SIG-M5 (cell line): Measurements from ENCODE around the gene PITPNC1.
"Not testable (repeated sequence)": the region's sequence is repeated elsewhere in the genome, so short reads cannot be mapped to it uniquely, and the experiment has no call there.

Source experiments
- DNase-seq: peaks from one replicate; lab custom pipeline; 2025; lab: John Stamatoyannopoulos, UW

Gene PITPNC1

GRCh38 chr17:67515490-67516083, 138.5 kb downstream of the PITPNC1 start:
- DNase-seq = no peak

DNA sequence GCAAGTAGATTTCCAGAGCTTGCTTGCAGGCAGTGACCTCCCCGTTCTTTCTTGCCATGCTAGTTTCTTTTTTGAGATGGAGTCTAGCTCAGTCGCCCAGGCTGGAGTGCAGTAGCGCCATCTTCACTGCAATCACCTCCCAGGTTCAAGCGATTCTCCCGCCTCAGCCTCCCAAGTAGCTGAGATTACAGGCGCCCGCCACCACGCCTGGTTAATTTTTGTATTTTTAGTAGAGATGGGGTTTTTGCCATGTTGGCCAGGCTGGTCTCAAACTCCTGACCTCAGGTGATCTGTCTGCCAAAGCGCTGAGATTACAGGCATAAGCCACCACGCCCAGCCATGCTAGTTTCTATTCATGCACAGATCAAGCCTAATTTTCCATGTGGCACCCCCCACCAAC, 139.5 kb downstream of the PITPNC1 start:
- DNase-seq = not testable (repeated sequence)

DNA sequence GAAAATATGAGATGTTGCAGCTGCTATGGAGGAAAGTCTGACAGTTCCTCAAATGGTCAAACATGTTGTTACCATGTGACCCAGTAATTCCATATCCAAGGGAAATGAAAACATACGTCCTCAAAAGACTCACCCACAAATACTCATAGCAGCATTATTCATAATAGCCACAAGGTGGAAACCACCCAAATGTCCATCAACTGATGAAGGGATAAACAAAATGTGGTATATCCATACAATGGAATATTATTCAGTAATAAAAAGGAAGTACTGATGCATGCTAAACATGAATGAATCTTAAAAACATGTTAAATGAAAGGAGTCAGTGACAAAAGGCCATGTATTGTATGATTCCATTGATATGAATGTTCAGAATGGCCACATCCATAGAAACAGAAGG, 140.2 kb downstream of the PITPNC1 start:
- no peak for DNase-seq

DNA sequence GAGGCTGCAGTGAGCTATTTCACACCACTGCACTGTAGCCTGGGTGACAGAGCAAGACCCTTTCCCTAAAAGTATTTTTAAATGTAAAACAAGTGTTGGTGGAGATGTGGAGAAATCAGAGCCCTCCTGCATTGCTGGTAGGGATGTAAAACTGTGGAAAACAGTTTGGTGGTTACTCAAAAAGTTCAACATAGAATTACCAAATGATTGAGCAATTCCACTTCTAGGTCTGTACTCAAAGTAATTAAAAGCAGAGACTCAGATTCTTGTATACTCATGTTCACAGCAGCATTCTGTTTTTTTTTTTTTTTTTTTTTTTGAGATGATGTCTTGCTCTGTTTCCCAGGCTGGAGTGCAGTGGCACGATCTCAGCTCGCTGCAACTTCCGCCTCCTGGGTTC, 141.8 kb downstream of the PITPNC1 start:
- no peak for DNase-seq

DNA sequence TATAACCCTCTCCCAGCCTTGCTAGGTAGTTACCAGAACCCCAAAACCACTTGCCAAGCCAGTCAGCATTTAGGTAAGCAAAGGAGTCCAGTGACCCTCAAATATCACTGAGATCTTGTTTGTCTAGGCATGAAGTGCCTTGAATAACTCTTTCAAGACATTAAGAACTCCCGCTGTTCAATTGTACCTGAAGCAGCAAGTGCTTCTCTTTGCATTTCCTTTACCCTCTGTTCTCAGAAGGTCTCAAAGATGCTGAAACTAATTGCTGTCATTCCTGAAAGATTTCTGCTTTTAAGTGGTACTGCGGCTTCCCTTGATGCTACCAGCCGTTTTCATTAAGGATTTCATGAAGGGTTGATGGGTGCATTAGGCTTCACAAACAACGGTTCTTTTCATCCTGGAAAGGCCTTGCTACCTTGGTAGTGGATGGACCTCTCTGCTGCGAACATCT, 142.7 kb downstream of the PITPNC1 start:
- DNase-seq = no peak

DNA sequence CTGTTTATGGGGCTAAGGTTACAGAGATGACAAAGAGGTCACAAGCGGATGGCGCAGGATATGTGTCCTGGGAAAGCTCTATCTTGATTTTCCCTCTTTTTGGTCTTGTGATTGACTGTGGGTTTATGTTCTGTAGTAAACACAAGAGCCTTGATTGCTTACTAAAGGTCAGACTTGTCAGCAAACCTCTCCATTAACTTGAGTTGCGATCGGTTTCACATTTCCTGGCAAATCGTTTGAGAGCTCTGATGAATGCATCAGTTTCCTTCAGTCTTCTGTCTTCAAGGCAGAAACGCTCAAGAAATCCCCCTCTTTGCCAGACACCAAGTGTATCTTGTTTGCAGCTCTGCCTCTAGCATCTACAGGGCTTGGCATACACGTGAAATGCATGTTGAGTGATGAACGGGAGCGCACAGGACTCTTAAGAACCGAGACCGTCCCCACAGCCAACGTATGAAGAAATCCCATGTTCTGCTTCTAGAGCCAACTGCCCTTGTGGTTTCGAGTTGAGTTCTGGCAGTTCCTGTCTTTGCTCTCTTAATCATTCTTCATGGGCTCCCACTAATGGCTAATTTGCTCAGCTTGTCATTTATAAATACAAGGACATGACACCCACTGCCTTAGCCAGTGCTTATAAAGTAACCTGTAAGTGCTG, 143.3 kb downstream of the PITPNC1 start:
- DNase-seq = peak; percentile 44

DNA sequence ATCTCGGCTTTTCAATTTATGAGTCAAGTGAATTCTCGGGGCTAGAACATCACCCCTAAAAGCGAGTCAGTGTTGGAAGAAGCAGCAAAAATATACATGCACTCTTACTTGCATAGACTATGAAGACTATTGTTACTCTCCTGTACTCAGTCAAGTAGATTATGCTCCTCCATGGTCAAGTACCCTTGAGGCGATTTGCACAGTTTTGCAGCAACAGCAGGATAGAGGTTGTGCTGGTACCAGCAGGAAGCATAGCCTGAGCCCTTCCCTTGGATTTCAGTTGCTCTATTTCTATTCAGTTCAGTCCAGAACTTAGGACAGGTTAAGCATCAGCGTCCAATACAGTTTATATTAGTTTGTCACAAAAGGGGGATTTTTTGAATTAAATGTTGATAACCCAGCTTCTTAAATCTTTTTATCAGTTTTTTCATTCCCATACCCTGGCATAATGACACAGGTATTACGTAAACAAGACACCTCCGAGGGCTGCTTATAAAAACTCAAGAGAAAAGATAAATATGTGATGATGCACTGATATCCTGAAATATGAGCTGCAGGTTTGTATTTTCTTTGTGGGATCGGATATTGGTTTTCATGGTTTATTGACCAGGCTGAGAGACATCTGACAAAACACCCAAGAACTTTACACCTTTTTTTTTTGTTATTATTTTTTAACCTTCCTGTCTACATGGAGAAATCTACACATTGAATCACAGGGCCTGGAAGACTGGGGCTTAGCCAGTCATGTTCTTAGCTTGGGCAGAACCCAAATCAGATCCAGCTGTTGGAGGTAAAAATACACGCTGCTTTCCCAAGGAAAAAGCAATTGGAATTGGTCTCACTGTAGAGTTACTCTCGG, 144.1 kb downstream of the PITPNC1 start:
- DNase-seq = no peak

- no peak for DNase-seq
These were observed 144.6 kb downstream of the PITPNC1 start for GRCh38 chr17:67521775-67522069.

DNA sequence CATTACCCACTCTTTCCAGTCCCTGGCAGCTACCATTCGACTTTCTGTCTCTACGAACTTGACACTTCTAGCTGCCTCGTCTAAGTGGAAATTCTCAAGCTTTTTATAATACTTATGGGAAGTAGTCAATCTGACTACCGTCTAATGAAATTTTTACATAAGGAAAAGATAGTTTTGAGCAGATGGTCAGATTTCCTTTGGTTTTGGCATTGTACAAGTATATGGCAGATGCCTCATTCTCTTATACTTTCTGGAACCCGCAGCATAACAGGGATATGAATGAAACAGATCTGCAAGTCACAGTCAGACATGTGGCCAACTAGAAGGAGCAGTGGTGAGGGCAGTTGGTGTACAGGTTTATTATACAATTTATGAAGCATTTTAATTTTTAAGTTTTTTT, 146.0 kb downstream of the PITPNC1 start:
- DNase-seq = no peak

- DNase-seq = no peak
These were observed 148.4 kb downstream of the PITPNC1 start for GRCh38 chr17:67525239-67526135.

DNA sequence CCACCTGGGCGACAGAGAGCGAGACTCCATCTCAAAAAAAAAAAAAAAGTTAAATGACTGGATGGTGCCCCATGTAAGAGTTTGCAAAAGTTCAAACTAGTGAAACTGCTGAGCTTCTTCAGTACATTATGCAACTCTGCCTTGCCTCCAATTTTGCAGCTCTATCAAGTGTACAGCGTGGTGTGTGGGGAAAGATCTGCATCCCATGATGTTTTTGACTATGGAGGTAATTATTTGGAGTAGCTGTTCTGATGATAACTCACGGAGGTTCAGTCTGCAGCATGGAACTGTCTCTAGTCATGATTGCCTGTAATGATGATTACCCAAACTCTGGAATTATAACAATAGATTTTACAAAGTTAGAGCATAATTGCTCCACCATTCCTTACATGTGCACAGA, 149.6 kb downstream of the PITPNC1 start:
- DNase-seq = no peak

DNA sequence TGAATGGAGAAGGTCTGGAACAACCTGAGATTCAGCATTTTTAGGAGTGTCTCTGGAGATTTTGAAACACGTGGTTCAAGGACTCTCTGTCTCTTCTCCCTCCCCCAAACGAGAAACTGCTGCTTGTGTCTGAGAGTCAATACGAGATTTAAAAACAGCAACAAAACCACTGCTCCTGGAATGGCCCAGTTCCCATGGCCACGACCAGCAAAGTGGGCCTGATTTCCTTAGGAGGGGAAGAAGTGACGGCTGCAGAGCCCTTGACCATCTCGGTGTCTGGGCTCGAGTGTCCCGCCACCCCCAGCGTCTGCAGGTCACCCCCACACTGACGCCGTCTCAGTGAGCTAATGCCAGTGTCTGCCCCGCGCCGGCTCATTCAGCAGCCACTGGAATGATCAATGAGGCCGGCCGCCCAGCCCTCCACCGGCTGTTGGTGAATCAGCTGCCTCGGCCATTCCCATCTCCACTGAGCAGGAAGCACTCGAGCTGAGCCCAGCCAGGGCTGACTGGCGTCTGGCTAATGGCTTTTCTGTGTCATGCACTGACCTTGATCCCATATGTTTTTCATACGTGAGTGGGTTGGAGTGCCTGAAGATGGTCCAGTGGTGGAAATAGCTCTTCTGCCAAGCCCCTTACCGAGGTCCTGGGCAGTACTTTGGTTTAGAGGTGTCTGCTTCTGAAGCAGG, 151.8 kb downstream of the PITPNC1 start:
- no peak for DNase-seq

- no peak for DNase-seq
These were observed 154.2 kb downstream of the PITPNC1 start for GRCh38 chr17:67531291-67531690.

DNA sequence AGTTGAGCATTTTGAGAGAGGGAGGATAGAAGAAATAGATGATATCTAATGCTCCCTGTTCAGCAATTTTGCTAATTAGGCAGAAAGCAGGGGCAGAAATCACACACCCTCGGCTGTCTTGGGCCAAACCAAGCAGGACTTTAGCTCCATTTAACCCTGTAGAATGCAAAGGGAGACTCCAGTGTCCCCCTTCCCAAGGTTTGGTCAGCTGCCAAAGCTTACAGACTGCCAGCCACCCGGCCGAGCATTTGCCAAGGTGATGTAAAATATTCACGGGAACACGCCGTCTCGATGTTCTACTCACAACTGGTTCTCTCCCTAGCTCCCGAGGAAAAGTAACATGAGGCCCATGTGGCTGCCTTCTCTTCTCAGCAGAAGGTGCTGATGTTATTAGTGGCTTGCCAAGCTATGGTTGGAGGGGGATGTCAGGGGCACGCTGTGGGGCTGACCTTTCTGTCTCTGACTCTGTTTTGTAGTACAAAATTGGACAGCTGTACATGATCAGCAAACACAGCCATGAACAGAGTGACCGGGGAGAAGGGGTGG, 155.3 kb downstream of the PITPNC1 start:
- no peak for DNase-seq

DNA sequence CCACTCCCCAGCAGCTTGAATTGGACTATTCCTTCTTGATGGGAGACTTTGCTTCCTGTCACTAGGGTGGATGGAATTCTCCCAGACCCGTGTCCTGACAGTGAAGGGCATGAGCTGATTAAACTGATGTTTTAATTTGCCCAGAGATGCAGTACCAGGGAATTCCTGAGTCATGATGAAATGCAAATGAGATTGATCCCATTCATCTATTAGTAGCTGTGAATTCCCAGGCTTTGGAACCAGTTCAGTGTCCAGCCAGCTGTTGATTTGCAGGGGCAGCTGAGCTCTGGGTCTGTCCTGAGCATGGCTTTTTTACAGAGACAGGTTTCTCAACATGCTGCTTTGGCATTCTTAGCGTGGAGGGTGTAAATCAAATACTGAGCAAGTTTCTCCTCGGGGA, 157.9 kb downstream of the PITPNC1 start:
- no peak for DNase-seq

GRCh38 chr17:67542219-67543114, 165.4 kb downstream of the PITPNC1 start:
- no peak for DNase-seq

DNA sequence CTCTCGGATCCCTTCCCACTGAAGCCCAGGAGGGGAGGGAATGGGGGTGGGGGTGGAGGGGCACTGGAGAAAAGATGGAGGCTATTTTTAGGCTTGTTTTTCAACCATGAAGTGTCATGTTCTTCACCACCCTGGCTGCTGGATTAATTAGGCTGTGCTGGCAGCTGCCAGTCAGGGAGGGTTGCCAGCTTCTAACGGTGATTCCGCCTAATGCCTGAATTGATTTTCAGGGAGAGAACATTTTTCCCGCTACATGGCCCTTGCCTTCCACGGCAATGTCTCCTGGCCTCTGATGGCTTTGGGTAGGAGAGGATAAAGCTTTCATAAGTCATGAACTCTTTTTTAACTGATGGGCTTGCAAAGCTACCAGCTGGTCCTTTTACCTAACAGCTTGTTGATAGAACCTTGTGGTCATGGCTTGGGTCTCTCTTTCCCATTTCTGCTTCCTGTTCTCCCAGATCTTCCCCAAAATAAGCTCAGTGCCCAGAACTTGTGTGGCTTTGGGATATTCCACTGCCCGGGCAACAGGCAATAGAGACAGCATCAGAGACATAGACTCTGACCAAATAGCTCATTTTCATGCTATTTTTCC, 167.4 kb downstream of the PITPNC1 start:
- DNase-seq = no peak

- DNase-seq = no peak
These were observed 169.8 kb downstream of the PITPNC1 start for GRCh38 chr17:67546578-67547527.

DNA sequence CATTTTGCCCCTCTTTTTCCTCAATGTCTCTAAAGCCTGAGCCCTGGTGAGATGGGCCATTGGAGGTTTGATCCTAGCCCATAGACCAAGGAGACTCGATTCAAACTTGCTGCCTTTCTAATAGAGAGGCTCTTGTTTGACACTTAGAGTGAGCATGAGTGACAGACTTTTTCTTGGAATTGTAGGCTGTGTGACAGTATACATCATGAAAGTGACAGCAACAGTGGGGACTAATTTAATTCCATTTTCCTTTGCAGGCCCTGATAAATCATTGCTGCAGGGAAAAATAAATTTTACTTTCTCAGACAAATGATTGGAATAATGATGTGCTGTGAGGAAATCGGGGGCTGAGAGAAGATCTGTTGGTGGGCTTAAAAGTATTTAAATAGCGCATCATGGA, 171.6 kb downstream of the PITPNC1 start:
- no peak for DNase-seq
